ENCODE data around the gene HNRNPL. TPM values are rescaled to one million over a fixed set of nuclear protein-coding genes. Genes with fewer than 3 reads are reported as not detected.
A peak's percentile ranks its signal among the peaks of the same experiment; 100 is the strongest.
"Not testable (repeated sequence)": the region's sequence is repeated elsewhere in the genome, so short reads cannot be mapped to it uniquely, and the experiment has no call there.

Gene HNRNPL
- total RNA-seq, 1 experiment from 2014 or later: 281 TPM

DNA sequence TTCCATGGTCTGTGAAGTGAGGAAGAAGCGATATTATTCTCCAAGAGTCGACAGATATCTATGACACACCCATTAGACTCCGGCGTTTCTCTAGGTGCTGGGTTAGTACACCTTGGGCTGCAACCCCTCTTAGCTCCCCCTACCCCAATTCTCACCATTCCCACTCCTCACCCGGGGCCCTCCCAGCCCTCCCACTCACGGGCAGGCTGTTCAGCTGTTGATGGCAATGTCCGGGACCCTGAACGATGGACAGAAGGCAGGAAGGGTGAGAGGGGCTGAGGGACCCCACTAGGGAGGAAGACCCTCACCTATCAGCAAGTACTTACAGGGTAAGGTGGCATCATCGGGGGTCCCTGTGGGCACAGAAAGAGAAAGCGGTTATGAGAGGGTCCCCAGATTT lies 46.2 kb downstream of the HNRNPL start:
- DNase-seq (ENCODE audit: low spot score): no peak

DNA sequence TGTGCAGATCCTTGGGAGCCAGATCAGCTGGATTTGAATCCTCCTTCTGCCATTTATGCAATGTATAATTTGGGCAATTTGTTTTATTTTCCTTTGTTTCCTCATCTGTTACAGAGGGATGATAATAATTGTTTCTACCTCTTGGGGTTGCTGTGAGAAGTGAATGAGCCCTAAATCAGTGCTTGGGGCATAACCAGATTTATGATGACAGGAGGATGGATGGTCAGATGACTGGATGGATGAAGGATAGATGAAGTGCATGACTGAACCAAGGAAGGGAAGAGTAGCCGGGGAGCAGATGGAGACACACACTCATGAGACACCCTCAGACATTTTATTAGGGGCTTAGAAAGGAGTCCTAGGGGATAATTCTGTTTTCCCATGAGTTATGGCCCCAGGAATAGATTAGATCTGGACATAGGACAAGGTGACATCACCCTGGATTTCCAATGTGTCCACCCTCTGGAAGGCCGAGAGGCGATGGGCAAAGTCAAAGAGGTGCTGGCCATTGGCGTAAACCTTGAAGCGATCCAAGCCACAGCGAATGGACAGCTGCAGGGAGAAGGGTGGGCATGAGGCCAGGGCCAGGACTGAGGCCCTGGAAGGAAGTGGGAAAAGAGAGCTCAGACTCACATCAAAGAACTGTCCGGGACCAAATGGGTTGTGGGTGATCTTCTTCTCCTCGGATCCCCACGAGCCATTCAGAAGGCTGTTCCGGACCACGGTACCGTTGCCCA lies 48.3 kb downstream of the HNRNPL start:
- no peak for DNase-seq (ENCODE audit: low spot score)

DNA sequence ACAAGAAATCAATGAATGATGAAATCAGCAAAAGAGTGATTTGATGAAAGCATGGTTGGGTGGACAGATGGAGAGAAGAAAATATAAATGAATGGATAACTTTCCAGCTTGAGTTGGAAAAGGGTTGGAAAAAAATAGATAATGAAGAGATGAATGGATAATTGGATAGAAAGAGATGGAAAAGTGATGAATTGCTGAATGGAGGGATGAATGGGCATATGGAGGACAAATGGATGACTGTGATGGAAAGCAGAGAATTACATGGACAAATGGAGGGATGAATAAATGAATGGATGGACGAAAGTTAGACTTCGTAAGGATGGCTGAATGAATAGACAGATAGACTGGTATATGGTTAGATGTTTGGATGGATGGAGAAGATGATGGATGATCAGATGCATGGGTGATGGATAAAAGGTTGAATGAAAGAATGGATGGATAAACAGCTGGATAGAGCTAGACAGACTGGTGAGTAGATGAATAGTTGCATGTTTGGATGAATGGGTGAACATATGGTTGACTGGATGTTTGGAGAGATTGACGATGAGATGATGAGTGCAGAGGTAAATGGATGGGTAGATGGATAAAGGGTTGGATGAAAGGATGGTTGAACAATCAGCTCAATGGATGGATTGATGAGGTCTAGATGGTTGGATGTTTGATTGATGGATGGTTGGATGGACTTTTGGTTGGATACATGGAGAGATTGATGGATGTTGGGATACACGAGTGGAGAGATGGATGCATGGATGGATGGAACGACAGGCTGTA lies 49.0 kb downstream of the HNRNPL start:
- DNase-seq (ENCODE audit: low spot score): no peak

DNA sequence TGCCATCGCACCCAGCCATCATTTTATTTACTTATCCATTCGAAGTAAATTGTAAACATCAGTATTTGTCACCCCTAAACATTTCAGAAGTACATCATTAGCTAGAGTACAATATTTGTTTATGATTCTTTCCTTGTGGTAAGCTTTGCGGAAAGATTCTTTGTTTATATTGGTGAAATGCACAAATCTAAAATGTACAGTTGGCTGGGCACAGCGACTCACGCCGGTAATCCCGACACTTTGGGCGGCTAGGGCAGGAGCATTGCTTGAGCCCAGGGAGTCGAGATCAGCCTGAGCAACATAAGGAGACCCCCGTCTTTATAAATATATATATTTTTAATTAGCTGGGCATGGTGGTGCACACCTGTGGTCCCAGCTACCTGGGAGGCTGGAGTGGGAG lies 50.7 kb downstream of the HNRNPL start:
- peak; percentile 73 for DNase-seq (ENCODE audit: low spot score)

DNA sequence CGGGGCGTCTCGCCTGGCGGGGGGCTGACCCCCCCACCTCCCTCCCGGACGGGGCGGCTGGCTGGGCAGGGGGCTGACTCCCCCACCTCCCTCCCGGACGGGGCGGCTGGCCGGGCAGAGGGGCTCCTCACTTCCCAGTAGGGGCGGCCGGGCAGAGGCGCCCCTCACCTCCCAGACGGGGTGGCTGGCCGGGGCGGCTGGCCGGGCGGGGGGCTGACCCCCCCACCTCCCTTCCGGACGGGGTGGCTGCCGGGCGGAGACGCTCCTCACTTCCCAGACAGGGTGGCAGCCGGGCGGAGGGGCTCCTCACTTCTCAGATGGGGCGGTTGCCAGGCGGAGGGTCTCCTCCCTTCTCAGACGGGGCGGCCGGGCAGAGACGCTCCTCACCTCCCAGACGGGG lies 52.0 kb downstream of the HNRNPL start:
- not testable (repeated sequence) for DNase-seq (ENCODE audit: low spot score)

DNA sequence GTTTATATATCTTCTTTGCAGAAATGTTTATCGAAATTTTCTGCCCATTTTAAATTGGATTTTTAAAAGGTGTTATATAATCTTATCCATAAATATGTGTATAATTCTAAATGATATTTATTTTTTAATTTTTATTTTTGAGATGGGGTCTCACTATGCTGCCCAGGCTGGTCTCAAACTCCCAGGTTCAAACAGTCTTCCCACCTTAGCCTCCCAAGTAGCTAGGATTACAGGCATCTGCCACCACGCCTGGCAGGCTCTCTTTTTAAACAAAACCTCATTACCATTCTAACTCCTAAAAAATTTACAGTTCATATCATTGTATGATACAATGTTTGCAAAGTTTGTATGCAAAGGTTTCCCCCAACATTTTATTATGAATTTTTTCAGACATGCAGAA lies 53.6 kb downstream of the HNRNPL start:
- no peak for DNase-seq (ENCODE audit: low spot score)

DNA sequence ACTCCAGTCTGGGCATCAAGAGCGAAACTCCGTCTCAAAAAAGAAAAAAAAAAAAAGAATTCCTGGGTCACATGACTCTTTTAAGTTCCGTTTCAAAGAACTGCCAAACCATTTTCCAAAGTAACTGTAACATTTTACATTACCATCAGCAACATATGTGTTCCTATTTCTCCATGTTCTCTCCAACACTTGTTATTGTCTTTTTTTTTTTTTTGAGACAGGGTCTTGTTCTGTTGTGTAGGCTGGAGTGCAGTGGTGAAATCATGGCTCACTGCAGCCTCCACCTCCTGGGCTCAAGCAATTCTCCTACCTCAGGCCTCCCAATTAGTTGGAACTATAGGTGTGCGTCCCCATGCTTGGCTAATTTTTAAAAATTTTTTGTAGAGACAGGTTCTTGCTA lies 54.2 kb downstream of the HNRNPL start:
- no peak for DNase-seq (ENCODE audit: low spot score)

DNA sequence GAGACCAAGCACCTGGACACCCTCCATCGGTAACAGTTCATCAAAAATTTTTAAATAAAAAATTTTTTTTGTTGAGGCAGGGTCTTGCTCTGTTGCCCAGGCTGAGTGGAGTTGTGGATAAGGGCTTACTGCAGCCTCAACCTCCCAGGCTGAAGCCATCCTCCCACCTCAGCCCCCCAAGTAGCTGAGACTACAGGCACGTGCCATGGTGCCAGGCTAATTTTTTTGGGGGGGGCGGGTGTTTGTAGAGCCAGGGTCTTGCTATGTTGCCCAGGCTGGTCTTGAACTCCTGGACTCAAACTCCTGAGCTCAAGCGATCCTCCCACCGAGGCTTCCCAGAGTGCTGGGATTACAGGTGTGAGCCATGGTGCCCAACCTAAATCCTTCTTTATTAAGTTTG lies 56.1 kb downstream of the HNRNPL start:
- DNase-seq (ENCODE audit: low spot score): no peak

DNA sequence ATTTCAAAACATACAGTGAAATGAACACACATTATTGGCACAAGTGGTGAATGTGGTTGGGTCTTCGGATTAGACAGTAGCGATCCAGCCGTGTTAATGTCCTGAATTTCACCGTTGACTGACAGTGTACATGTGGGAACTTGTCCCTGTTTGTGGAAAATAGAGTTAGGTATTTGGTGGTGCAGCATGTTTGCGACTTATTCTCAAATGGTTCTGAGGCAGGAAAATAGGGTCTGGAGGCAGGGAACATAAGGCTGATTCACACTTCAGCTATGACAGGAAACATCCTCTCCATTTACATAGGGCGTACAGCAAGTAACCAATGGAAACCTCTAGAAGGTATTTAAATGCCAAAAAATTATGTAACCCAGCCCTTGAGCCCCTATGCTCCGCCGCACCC lies 56.6 kb downstream of the HNRNPL start:
- no peak for DNase-seq (ENCODE audit: low spot score)

DNA sequence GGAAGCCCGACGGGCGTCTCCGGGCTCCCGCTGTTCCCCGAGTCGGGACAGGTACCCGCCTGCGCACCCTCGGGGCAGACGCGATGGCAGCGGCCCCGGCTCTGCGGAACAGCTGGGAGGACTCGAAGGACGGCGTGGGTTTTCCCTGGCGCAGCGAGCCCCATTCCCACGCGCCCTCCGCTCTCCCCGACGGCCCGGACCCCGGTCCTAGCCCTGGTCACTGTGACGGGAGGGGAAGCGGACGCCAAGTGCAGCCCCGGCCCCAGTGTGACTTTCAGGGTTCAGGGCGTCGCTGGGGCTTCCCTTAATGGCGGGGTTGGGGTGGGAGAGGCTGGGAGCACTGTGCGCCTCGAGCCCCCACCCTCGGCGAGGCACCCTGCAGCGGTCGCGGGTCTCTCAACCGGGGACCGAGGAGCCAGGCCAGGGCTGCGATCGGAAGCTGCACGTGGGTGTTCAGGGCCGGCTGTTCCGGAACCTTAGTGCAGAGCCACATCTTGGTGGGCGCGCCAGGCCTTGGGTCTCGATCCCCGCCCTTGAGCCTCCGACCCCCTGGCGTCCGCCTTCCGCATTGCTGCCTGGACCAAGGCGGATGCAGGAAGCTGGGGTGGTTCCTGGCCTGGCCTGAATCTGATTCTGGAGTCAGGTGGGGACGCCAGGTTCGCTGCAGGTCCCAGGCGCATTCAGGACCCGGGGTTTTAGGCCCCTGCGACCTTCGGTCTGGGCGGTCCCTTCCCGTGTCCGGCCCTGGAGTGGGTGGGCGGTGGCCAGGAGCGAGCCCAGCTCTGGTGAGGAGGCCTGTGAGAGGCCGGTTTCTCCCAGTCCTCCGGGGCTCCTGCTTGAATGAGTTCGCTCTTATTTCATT lies 57.3 kb downstream of the HNRNPL start:
- no peak for DNase-seq (ENCODE audit: low spot score)

DNA sequence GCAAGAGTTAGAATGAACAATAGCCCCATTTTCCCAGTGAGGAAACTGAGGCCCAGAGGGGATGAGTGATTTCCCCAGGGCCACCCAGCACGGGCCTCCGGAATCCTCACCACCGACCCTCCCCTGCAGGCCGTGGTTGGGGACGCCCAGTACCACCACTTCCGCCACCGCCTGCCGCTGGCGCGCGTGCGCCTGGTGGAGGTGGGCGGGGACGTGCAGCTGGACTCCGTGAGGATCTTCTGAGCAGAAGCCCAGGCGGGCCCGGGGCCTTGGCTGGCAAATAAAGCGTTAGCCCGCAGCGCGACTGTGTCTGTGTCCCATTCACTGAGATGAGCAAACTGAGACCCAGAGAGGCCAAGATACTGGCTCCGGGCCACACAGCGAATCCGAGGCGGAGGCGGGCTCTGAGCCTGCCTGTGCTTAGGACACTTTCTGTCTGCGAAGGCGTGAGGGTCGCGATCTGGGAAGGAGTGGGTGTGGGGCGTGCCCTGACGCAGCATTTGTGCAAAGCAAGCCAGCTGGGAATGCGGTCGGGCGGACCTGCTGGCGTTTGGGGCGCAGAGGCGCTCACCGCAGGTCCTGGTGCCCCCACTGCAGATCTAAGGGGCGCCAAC lies 58.2 kb downstream of the HNRNPL start:
- DNase-seq (ENCODE audit: low spot score): not testable (repeated sequence)

DNA sequence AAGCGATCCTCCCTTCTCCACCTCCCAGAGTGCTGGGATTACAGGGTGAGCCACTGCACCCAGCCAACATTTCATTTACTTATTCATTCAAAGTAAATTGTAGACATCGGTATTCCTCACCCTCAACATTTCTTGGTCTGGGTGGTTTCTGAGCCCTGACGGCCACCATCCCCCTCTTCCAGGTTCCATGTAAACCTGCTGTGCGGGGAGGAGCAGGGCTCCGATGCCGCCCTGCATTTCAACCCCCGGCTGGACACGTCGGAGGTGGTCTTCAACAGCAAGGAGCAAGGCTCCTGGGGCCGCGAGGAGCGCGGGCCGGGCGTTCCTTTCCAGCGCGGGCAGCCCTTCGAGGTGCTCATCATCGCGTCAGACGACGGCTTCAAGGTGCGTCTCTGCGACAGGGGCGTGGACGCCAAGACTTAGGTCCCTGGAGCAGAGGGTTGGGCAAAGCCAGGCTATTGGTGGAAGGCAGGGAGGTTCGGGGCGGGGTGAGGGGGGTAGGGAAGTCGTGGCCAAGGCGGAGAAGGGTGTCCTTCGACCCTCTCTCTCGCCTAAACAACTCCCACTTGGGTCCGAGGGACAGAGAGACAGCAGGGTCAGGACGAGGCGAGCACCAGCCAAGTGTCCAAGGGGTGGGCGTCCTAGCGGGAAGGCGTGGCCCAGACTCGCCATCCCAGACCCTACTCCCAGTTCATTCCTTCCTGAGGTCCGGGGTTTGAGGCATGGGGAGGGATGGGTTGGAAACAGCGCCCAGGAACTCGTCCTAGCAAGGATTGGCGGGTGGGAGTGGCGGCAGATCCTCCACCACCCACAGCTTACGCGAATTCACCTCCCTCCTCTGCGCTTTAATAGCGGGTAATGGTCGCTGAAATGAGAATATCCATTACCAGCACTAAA lies 59.0 kb downstream of the HNRNPL start:
- not testable (repeated sequence) for DNase-seq (ENCODE audit: low spot score)

DNA sequence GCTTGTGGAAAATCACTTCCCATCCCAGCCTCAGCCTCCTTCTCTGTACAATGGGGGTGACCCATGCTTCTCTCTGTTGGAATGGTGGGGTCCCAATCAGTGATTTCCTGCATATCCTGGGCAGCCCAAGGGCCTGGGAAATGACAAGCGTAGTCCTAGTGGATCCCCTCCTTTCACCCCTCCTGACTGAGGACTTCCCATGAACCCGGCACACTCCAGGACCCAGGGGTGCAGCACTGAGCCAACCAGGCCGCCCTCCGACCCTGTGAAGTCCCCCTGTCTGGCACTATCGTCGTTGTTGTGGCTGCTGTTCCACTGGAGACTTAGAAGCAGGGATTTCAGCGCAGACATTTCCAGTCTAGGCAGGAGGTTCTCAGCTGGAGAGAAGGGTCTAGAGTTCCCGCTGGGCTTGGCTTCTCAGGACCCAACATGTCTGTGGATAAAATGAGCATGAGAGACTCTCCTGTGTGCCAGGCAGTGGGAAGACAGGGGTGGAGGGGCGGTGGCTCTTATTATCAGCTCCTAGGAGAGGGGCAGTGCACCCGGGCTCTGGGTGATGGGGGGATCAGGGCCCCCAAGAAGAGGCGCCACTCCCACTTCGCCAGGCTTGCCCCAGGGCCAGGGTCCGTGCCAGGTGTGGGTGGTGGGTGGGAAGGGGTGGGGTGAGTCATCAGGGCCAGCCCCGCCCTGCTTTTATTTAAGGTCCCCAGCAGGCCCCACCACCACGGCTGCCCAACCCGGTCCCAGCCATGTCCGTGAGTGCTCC lies 61.1 kb downstream of the HNRNPL start, which contains the start of gene LGALS7B:
Gene LGALS7B, plus strand, starts transcription at position 723 of the 766 bp plus-strand sequence. Its CDS starts 27 bp downstream, at position 750.
- DNase-seq (ENCODE audit: low spot score): no peak

DNA sequence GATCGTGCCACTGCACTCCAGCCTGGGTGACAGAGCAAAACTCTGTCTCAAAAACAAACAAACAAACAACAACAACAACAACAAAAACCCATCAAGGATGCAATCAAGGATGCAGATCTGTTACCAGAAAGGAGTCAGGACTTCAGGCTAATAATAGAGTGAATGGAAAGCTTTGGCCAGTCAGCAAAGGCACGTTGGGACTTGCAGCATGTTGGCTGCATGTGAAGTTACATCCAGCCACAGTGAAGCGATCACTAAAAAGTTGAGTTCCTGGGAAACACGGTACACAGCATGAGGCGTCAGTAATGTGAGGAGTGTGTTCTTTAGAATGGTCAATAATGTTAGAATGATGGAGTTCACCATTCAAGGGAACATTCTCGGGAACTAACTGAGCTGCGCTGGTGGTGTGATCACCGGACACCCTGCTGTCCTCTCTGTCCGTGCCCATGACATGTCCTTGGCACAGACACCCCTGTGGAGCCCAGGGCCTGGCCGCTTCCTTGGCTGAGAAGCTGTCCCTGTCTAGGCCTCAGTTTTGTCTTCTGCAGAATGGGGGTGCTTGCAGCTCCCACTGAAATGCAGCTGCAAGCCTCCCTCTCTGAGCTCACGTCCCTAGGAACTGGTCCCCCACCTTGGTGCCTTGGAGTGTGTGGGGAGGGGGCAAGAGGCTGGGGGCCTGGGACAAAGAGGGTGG lies 63.1 kb downstream of the HNRNPL start:
- no peak for DNase-seq (ENCODE audit: low spot score)

Other genes with a start within 250 kb of the HNRNPL start
- 0.29 and 3.0 TPM in 2 replicates for gene MAP4K1, start 232.0 kb downstream of the HNRNPL start, total RNA-seq (2014; rRNA removed; shearing (Covaris generic))
- gene EIF3K, start 230.8 kb downstream of the HNRNPL start, total RNA-seq (2014; rRNA removed; shearing (Covaris generic)): 980 and 1,233 TPM in 2 replicates
- gene ACTN4, start 202.3 kb downstream of the HNRNPL start, total RNA-seq (2014; rRNA removed; shearing (Covaris generic)): 157 and 262 TPM in 2 replicates
- gene CAPN12, start 105.5 kb downstream of the HNRNPL start, total RNA-seq (2014; rRNA removed; shearing (Covaris generic)): not detected in 2 replicates
- gene LGALS7, start 76.5 kb downstream of the HNRNPL start, total RNA-seq (2014; rRNA removed; shearing (Covaris generic)): not detected in 2 replicates
- gene LGALS7B, start 60.8 kb downstream of the HNRNPL start, total RNA-seq (2014; rRNA removed; shearing (Covaris generic)): not detected in 2 replicates
- gene LGALS4, start 37.0 kb downstream of the HNRNPL start, total RNA-seq (2014; rRNA removed; shearing (Covaris generic)): 0.54 and 1.3 TPM in 2 replicates
- 73.8 and 108 TPM in 2 replicates for gene ECH1, start 18.2 kb downstream of the HNRNPL start, total RNA-seq (2014; rRNA removed; shearing (Covaris generic))
- 0.23 and 1.2 TPM in 2 replicates for gene RINL, start 28.3 kb upstream of the HNRNPL start, total RNA-seq (2014; rRNA removed; shearing (Covaris generic))
- 64.6 and 74.6 TPM in 2 replicates for gene SIRT2, start 49.6 kb upstream of the HNRNPL start, total RNA-seq (2014; rRNA removed; shearing (Covaris generic))
- 19.2 and 19.6 TPM in 2 replicates for gene NFKBIB, start 50.0 kb upstream of the HNRNPL start, total RNA-seq (2014; rRNA removed; shearing (Covaris generic))
- gene CCER2, start 62.2 kb upstream of the HNRNPL start, total RNA-seq (2014; rRNA removed; shearing (Covaris generic)): not detected in 2 replicates
- 31.7 and 41.8 TPM in 2 replicates for gene SARS2, start 80.8 kb upstream of the HNRNPL start, total RNA-seq (2014; rRNA removed; shearing (Covaris generic))
- gene MRPS12, start 81.0 kb upstream of the HNRNPL start, total RNA-seq (2014; rRNA removed; shearing (Covaris generic)): 117 and 120 TPM in 2 replicates
- gene FBXO17, start 125.8 kb upstream of the HNRNPL start, total RNA-seq (2014; rRNA removed; shearing (Covaris generic)): 35.6 and 46.6 TPM in 2 replicates
- gene FBXO27, start 182.6 kb upstream of the HNRNPL start, total RNA-seq (2014; rRNA removed; shearing (Covaris generic)): 2.2 and 4.5 TPM in 2 replicates
- not detected in 2 replicates for gene ACP7, start 234.4 kb upstream of the HNRNPL start, total RNA-seq (2014; rRNA removed; shearing (Covaris generic))

Measured in H4 (cell line).